ENCODE data around the gene RSKR.
A peak's percentile ranks its signal among the peaks of the same experiment; 100 is the strongest.

RSKR gene

DNA sequence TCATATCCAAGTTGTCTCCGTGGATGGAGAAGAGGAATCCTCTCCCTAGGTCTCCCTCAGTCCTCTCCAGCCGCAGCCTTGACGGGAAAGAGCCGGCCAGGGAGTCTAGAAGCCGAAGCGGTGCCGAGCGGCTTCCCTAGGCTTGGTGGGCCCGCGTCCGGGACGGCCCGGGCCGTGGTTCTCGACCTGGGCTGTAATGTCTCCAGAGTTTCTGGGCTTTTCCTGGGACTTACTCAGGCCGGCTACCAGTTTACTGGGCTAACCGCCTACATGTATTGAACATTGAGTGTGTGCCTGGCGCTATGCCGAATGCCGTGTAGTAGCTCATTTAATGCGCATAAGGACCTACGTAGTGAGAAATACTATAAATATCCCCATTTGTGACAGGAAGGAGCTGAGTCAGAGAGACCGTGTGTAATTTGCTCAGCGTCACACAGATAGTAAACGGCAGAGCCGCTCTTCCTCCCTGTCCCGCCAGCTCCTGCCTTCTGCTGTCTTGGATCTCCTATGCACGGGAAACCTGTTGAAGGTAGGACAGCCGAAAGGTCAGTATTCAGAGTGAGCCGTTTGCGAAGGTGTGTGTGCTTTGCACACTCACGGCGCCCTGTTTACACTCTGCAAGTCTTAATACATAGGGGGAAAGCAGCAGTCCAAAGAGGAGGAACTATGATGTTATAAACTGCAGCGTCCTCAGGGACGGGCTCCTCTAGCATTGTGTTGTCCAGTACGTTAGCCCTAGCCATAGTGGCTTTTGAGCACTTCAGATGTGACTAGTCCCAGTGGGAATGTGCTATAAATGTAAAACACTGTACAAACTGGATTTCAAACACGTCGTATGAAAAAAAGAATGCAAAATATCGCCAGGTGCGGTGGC lies 14.4 kb downstream of the RSKR start:
- H3K4me1 ChIP-seq (ENCODE audit: control insufficient read depth in 1 of 2, insufficient read depth in 1 of 2, low read depth in 1 of 2, low read length in 1 of 2), result peaks cover 22 to 25% of the 10 kb centered on the region in 2 experiments
- H3K9me3 ChIP-seq, result no peaks in the 10 kb centered on the region
- peak overlapping the region; percentile 84 to 91 for H3K4me3 ChIP-seq (ENCODE audit: low read depth in 1 of 2, low read length in 1 of 2)
- peaks cover 6% of the 10 kb centered on the region for H3K36me3 ChIP-seq
- H3K27ac ChIP-seq, result peak overlapping the region; percentile 90
- TF ChIP-seq, protein P1, sequence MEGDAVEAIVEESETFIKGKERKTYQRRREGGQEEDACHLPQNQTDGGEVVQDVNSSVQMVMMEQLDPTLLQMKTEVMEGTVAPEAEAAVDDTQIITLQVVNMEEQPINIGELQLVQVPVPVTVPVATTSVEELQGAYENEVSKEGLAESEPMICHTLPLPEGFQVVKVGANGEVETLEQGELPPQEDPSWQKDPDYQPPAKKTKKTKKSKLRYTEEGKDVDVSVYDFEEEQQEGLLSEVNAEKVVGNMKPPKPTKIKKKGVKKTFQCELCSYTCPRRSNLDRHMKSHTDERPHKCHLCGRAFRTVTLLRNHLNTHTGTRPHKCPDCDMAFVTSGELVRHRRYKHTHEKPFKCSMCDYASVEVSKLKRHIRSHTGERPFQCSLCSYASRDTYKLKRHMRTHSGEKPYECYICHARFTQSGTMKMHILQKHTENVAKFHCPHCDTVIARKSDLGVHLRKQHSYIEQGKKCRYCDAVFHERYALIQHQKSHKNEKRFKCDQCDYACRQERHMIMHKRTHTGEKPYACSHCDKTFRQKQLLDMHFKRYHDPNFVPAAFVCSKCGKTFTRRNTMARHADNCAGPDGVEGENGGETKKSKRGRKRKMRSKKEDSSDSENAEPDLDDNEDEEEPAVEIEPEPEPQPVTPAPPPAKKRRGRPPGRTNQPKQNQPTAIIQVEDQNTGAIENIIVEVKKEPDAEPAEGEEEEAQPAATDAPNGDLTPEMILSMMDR (IDR thresholded peaks at IDR 0.05), result no peak
- H3K27me3 ChIP-seq, result no peaks in the 10 kb centered on the region

DNA sequence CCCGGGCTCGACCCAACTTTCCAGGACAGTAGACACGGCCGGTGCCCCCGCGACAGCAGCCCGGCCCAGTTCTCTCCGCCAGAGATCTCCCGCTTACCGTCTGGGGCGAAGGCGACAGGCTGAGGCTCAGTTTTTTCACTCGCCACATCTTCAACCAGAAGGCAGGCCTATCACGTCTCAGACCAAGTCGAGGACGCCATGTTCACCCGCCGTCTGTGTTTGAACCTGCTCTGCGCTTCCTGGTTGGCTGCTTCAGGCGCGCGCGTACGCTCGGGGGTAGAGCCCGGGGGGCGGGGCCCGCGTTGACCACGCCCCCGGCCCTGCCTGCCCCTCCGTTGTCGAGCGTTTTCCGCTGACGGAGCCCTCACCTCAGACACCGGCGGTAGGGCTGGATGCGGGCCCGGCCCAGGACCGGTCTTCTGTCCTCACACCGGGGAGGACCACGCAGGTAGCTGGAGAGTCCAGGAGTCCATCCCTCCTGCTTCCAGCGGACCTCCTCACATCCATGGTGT lies 15.1 kb downstream of the RSKR start, which contains the start of gene SPAG5:
TSS of gene SPAG5 (minus strand) at position 227 of the 512 bp plus-strand sequence. CDS start at position 148, 79 bp downstream.
- H3K36me3 ChIP-seq, result no peaks in the 10 kb centered on the region
- peaks cover 22 to 25% of the 10 kb centered on the region in 2 experiments for H3K4me1 ChIP-seq (ENCODE audit: control insufficient read depth in 1 of 2, insufficient read depth in 1 of 2, low read depth in 1 of 2, low read length in 1 of 2)
- TF ChIP-seq, protein P1 (IDR thresholded peaks at IDR 0.05), result peak; percentile 36
- H3K4me3 ChIP-seq (ENCODE audit: low read depth in 1 of 2, low read length in 1 of 2), result peak within 1 kb of the TSS; percentile 84 to 91
- H3K27me3 ChIP-seq, result no peaks in the 10 kb centered on the region
- H3K9me3 ChIP-seq, result no peaks in the 10 kb centered on the region
- H3K27ac ChIP-seq, result peak within 1 kb of the TSS; percentile 90

DNA sequence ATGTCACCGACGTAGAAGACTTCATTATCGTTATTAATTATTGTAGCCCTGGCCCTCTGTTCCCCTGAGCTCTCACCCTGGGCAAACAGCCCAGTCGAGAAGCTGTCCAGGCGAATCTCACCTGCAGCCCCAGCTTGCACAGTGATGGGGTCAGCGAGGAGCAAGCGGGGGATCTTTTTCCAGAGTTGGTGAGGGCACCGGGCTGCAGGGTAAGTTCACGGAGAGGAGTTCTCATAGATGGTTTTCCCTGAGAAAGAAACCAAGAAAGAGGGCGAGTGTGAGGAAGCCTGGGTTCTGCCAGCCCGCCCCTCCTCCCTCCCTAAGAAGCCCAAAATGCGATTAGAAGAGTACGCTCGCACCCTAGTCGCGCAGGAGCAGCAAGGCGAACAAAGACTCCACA lies 15.6 kb downstream of the RSKR start:
- H3K27ac ChIP-seq, result peak overlapping the region; percentile 90
- H3K27me3 ChIP-seq, result no peaks in the 10 kb centered on the region
- peaks cover under 1% of the 10 kb centered on the region for H3K36me3 ChIP-seq
- no peaks in the 10 kb centered on the region for H3K9me3 ChIP-seq
- peaks cover 22 to 25% of the 10 kb centered on the region in 2 experiments for H3K4me1 ChIP-seq (ENCODE audit: control insufficient read depth in 1 of 2, insufficient read depth in 1 of 2, low read depth in 1 of 2, low read length in 1 of 2)
- peak overlapping the region; percentile 84 to 91 for H3K4me3 ChIP-seq (ENCODE audit: low read depth in 1 of 2, low read length in 1 of 2)
- TF ChIP-seq, protein P1 (IDR thresholded peaks at IDR 0.05), result no peak

DNA sequence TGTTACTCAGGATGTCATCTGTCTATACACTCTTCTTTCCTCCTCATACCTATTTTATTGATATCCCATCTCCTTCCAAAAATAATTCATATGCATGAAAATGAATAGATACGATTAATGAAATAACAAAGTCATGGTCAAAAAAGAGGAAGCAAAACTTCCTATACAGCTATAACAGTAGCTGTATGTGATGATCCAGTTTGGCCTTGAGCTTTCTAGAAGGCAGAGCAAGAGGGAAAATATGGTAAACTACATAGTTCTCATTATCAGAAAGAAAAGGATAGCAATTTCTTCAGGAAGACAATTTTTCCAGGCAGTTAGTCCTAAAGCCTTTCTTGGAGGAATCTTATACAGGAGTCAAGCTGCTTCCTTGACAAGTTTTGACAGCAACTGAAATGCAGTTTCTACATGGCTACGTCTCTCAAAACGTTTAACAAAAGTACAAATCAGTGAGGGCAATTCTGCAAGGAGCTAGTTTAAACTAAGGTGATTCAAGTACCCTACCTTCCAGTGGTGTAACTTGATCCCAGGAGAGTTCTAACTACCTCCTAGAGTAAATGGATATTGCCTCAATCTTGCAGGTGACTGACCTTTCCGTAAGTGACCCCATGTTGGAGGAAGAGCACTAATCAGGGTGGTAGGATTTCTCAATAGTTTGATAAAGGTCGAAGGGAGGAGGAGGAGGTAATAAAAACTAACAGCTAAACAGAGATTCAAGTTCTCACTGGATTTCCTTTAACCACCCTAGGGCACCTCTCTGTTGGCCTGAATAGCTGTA lies 16.2 kb downstream of the RSKR start:
- TF ChIP-seq, protein P1 (IDR thresholded peaks at IDR 0.05), result no peak
- Histone ChIP-seq H3K36me3 (peaks cover 6% of the 10 kb centered on the region), H3K27me3 (no peaks in the 10 kb centered on the region), H3K27ac (peak overlapping the region; percentile 90), H3K4me3 (ENCODE audit: low read depth in 1 of 2, low read length in 1 of 2) (peak overlapping the region; percentile 84 to 91), H3K4me1 (ENCODE audit: control insufficient read depth in 1 of 2, insufficient read depth in 1 of 2, low read depth in 1 of 2, low read length in 1 of 2) (peaks cover 22 to 25% of the 10 kb centered on the region in 2 experiments), H3K9me3 (no peaks in the 10 kb centered on the region)

DNA sequence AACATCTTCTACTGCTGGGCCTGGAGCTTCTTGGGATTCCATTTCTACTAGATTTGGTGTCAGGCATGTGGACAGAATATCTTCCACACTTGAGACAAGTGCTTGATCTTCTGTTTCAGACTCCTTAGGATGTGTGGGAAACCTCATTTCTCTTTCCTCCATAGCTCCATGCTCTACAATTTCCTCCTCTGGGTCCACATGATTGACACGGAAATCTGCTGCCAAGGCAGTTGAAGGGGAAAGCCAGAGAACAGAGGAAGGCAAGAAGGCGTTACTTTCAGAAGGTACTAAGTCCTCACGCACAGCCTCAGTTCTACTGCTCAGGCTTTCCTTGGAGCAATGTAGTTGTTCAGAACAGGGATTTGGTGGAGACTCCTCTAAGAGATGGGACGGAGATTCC lies 21.7 kb downstream of the RSKR start:
- Histone ChIP-seq H3K27ac (no peak overlapping the region), H3K4me1 (ENCODE audit: control insufficient read depth in 1 of 2, insufficient read depth in 1 of 2, low read depth in 1 of 2, low read length in 1 of 2) (peaks cover 0 to 2% of the 10 kb centered on the region in 2 experiments), H3K9me3 (no peaks in the 10 kb centered on the region), H3K4me3 (ENCODE audit: low read depth in 1 of 2, low read length in 1 of 2) (no peak overlapping the region), H3K27me3 (no peaks in the 10 kb centered on the region), H3K36me3 (peaks cover 28% of the 10 kb centered on the region)
- TF ChIP-seq, protein P1 (IDR thresholded peaks at IDR 0.05), result no peak
